Measurements from ENCODE around the gene CACNA1A. TPM values are rescaled to one million over a fixed set of nuclear protein-coding genes. Genes with fewer than 3 reads are reported as not detected.

Gene CACNA1A
- total RNA-seq, 4 donors from 2014 or later = 1.1 TPM; not detected in 3

DNA sequence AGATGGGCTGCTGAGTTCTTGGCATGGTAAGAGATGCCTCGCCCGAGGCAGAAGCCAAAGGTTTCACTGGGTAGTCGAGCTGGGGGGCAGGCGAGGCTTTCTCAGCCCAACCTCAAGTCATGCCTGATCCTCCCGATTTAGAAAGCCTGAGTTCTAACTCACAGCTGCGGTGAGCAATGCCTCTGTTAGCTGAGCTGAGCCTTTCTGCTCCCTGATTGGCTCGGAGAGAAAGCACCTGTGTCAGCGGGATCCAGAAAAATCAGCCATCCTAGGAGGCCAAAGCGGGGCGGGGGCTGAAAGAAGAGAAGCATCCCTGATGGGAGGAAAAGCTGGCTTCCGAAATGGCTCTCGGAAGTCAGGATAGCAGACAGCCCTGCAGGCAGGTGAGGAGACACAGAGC is 44.7 kb downstream of the CACNA1A start:
- TF ChIP-seq POLR2A (IDR thresholded peaks at IDR 0.05) = no peak
- TF ChIP-seq, protein P1, sequence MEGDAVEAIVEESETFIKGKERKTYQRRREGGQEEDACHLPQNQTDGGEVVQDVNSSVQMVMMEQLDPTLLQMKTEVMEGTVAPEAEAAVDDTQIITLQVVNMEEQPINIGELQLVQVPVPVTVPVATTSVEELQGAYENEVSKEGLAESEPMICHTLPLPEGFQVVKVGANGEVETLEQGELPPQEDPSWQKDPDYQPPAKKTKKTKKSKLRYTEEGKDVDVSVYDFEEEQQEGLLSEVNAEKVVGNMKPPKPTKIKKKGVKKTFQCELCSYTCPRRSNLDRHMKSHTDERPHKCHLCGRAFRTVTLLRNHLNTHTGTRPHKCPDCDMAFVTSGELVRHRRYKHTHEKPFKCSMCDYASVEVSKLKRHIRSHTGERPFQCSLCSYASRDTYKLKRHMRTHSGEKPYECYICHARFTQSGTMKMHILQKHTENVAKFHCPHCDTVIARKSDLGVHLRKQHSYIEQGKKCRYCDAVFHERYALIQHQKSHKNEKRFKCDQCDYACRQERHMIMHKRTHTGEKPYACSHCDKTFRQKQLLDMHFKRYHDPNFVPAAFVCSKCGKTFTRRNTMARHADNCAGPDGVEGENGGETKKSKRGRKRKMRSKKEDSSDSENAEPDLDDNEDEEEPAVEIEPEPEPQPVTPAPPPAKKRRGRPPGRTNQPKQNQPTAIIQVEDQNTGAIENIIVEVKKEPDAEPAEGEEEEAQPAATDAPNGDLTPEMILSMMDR (IDR thresholded peaks at IDR 0.05) = no peak
- no peak overlapping the region for H3K27ac ChIP-seq
- no peaks in the 10 kb centered on the region for H3K36me3 ChIP-seq
- DNase-seq = no peak
- H3K4me1 ChIP-seq = no peaks in the 10 kb centered on the region
- WGBS, 2 donors = 67% methylated on average over 6 to 11 of the region's 12 CpGs
- intact Hi-C loops (cut with DNase I) = no loop called here
- no peak overlapping the region for H3K4me3 ChIP-seq
- peaks cover 0 to 42% (median 0%) of the 10 kb centered on the region in 4 donors for H3K27me3 ChIP-seq
- H3K9me3 ChIP-seq = no peaks in the 10 kb centered on the region

DNA sequence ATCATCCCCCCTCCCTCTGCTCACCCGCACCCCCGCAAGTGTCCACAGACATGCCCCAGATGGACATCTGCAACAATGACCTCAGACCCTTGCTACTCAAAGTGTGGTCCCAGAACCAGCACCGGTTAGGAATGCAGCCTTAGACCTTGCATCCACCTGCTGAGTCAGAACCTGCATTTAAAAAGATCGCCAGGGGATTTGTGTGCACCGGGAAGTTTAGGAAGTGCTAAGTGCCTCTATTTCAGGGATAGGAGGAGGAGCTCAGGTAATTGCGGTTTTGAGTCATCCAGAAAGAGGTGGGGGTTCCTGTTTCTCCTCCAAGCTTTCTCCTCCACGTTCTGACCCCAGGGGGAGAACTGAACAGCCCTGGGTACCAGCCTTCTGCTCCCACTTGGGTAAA is 46.2 kb downstream of the CACNA1A start:
- Histone ChIP-seq H3K27ac (no peak overlapping the region), H3K9me3 (no peaks in the 10 kb centered on the region), H3K4me3 (no peak overlapping the region), H3K27me3 (peaks cover 0 to 42% (median 0%) of the 10 kb centered on the region in 4 donors), H3K36me3 (no peaks in the 10 kb centered on the region), H3K4me1 (no peaks in the 10 kb centered on the region)
- no peak for DNase-seq
- 19 to 21% methylated on average over 5 to 6 of the region's 7 CpGs for WGBS, 2 donors
- TF ChIP-seq, protein P1 (IDR thresholded peaks at IDR 0.05) = no peak
- TF ChIP-seq POLR2A (IDR thresholded peaks at IDR 0.05) = no peak
- intact Hi-C loops (cut with DNase I) = no loop called here

DNA sequence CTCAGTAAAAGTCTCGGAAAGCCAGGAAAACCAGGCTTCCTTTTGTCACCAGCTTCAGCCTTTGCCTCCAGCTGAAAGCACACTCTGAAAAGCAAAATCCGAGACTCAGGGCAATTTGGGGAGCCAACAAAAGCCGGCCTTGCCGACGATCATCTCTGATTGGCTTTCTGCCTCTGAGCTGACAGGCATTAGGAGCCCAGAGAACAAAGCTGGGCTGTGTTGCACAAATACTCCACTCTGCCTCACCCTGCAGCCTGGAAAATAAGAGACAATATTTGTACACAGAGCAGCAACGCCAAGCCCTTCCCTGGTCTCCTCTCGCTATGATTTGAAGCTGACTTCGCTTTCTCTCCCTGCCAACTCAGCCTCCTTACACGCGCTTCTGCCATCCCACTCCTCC is 46.9 kb downstream of the CACNA1A start:
- Histone ChIP-seq H3K4me1 (no peaks in the 10 kb centered on the region), H3K4me3 (no peak overlapping the region), H3K36me3 (no peaks in the 10 kb centered on the region), H3K27ac (no peak overlapping the region), H3K9me3 (no peaks in the 10 kb centered on the region), H3K27me3 (peaks cover 0 to 42% (median 0%) of the 10 kb centered on the region in 4 donors)
- no peak for DNase-seq
- intact Hi-C loops (cut with DNase I) = no loop called here
- TF ChIP-seq, protein P1 (IDR thresholded peaks at IDR 0.05) = no peak
- TF ChIP-seq POLR2A (IDR thresholded peaks at IDR 0.05) = no peak
- WGBS, 2 donors = 33 to 58% methylated on average over 7 to 10 of the region's 10 CpGs

DNA sequence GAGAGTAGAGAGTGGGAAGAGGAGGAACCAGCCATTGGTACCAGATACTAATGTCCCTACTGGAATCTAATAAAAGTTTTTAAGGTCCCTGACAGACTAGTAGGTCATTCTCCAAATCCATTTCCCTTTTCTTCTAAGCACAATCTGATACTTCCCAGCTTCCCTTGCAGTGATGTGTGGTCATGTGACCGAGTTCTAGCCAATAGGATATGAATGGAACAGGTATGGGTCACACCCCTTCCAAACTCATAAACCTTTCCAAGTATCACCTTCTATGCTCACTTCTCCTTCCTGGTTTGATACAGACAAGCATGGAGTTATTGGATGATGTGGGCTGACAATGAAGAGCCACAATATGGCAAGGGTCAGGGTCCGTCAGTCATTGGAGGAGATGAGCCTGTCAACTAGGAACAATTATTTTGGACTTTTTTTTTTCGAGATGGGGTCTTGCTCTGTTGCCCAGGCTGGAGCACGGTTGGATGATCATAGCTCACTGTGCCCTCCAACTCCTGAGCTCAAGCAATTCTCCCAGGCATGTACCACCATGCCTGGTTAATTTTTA is 54.8 kb downstream of the CACNA1A start:
- no peak for DNase-seq
- no peaks in the 10 kb centered on the region for H3K4me1 ChIP-seq
- H3K27ac ChIP-seq = no peak overlapping the region
- intact Hi-C loops (cut with DNase I) = no loop called here
- H3K27me3 ChIP-seq = no peaks in the 10 kb centered on the region
- H3K9me3 ChIP-seq = peaks cover 0 to 31% (median 9%) of the 10 kb centered on the region in 3 donors
- no peak overlapping the region for H3K4me3 ChIP-seq
- TF ChIP-seq, protein P1 (IDR thresholded peaks at IDR 0.05) = no peak
- no peak for TF ChIP-seq POLR2A (IDR thresholded peaks at IDR 0.05)
- H3K36me3 ChIP-seq = no peaks in the 10 kb centered on the region
- 61 to 69% methylated on average over 4 of the region's 4 CpGs for WGBS, 2 donors

DNA sequence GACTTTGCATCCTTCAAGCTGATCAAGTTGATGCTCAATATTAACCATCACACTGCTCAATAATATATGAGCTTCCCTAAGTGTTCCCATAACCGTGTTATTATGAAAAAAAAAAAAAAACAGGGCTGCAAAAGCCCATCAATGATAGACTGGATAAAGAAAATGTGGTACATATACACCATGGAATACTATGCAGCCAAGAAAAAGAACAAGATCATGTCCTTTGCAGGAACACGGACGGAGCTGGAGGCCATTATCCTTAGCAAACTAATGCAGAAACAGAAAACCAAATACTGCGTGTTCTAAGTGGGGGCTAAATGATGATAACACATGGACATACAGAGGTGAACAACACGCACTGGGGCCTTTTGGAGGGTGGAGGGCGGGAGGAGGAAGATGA is 58.3 kb downstream of the CACNA1A start:
- Histone ChIP-seq H3K4me1 (no peaks in the 10 kb centered on the region), H3K27me3 (peaks cover 0 to 8% (median 0%) of the 10 kb centered on the region in 4 donors), H3K9me3 (peaks cover 0 to 31% (median 9%) of the 10 kb centered on the region in 3 donors), H3K4me3 (no peak overlapping the region), H3K27ac (no peak overlapping the region), H3K36me3 (no peaks in the 10 kb centered on the region)
- WGBS, 2 donors = 79 to 90% methylated on average over 6 of the region's 6 CpGs
- no peak for DNase-seq
- intact Hi-C loops (cut with DNase I) = no loop called here
- TF ChIP-seq POLR2A (IDR thresholded peaks at IDR 0.05) = no peak
- TF ChIP-seq, protein P1 (IDR thresholded peaks at IDR 0.05) = no peak

Measured in esophagus squamous epithelium (tissue), 5 donors.